T-helper 9 cell (primary cell): ENCODE data around the gene SIPA1L3.

Experiments
- DNase-seq: peaks from one replicate; pipeline ENCODE4 v3.0.0-alpha.2; 2020

The SIPA1L3 gene

DNA sequence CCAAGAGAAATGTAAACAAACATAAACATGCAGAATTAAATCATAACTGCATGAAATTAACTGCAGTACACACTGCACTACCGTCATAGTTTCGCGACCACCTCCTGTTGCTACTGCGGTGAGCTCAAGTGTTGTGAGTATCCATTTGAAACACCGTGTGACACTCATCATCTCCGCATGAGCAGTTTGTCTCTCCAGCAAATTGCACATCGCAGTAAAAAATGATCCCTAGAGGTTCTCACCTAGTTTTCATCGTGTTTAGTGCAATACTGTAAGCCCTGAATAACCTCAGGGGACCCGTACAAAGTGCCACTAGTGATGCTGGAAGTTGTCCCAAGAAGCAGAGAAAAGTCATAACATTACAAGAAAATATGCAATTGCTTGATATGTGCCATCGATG, 169.3 kb downstream of the SIPA1L3 start:
- DNase-seq: no peak

GRCh38 chr19:38078302-38078930, 171.4 kb downstream of the SIPA1L3 start:
- no peak for DNase-seq

GRCh38 chr19:38079926-38080380, 172.9 kb downstream of the SIPA1L3 start:
- no peak for DNase-seq

DNA sequence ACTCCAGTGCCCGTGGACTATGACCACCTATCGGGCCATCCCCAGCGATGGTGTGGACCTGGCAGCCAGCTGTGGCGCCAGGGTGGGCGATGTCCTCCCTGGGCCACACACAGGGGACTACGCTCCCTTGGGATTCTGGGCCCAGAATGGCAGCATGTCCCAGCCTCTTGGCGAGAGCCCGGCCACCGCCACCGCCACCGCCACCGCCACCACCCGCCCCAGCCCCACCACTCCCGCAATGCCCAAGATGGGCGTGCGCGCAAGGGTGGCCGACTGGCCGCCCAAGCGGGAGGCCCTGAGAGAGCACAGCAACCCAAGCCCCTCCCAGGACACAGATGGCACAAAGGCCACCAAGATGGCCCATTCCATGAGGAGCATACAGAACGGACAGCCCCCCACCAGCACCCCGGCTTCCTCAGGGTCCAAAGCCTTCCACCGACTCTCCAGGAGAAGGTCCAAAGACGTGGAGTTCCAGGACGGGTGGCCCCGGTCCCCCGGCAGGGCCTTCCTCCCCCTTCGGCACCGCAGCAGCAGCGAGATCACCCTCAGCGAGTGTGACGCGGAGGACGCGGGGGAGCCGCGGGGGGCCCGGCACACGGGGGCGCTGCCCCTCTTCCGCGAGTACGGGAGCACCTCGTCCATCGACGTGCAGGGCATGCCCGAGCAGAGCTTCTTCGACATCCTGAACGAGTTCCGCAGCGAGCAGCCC, 174.7 kb downstream of the SIPA1L3 start:
- no peak for DNase-seq

- no peak for DNase-seq
Measured at GRCh38 chr19:38082256-38083118, 175.5 kb downstream of the SIPA1L3 start.

GRCh38 chr19:38084196-38084595, 177.2 kb downstream of the SIPA1L3 start:
- no peak for DNase-seq

GRCh38 chr19:38089440-38089839, 182.4 kb downstream of the SIPA1L3 start:
- no peak for DNase-seq

GRCh38 chr19:38093154-38093553, 186.1 kb downstream of the SIPA1L3 start:
- DNase-seq: no peak

DNA sequence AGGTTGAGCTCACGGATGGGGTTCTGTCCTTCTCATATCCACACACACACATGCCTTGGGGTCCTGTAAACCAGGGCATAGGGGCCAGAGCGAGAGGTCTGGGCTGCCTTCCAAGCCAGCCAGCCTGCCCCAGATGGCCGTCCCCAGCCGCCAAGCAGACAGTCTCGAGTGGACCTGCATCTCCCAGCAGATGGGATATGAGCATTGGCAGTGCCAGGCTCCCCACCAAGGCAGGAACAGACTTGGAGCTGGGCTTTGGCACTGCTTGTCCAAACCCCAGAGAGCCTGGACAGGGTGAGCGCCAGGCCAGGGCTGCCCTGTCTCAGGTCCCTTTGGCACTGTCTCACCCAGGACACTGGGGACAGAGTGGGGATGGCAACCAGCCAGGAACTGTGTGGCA, 186.6 kb downstream of the SIPA1L3 start:
- DNase-seq: no peak

DNA sequence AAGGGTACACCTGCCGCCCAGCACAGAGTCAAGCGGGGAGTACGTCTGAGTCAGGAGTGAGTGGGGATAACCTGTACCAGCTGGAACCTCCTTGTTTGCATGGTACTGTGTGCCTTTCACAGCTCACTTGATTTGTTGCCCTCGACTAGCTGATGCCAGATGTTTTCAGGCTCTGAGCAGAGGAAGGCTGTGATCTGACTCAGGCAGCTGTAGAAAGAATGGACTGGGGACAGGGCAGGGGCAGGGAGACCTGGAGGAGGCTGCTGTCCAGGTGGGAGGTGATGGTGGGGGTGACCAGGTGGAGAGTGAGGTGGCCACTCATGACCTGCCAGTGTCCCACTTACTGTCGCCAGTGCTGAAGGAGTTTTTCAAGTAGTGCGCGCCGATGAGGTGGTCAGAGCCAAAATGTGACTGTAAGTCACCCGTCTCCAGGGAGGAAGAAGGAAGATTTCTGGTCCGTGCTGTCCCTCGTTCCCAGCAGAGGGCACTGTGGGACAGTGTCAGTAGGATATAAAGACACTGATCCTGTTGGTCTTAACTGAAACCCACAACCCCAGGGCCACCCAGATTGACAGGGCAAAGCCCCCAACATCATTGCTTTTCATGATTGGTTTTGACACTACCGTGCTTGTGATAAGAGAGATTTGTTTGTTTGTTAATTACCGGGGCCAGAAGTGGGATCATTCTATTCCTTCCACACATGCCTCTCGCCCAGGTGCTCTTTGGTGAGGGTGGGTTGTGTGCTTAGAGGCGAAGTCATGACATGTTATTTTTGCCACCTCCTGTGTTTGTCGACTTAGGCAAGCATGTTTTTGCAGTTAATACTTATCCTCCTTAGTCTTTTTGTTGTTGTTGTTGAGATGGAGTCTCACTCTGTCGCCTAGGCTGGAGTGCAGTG, 188.7 kb downstream of the SIPA1L3 start:
- peak; percentile 26 for DNase-seq

- no peak for DNase-seq
Measured at GRCh38 chr19:38099966-38100365, 193.0 kb downstream of the SIPA1L3 start.

DNA sequence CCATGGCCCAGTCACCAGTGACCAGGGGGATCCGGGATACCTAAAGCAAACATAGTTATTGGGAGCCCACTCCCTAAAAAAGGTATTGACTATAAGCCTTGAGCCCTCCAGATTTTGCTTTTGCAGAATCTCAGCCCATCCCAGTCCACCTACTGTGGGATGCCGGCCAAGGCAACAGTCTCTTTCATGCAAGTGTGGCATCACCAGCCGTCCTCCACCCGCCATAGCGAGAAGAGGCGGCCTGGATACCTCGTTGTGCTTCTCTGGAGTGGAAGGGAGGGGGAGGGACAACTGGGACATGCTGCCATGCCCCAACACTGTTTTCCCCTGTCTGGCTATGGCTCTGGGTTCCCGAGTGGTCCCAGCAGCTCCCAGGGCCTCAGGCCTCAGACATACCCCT, 193.6 kb downstream of the SIPA1L3 start:
- no peak for DNase-seq

DNA sequence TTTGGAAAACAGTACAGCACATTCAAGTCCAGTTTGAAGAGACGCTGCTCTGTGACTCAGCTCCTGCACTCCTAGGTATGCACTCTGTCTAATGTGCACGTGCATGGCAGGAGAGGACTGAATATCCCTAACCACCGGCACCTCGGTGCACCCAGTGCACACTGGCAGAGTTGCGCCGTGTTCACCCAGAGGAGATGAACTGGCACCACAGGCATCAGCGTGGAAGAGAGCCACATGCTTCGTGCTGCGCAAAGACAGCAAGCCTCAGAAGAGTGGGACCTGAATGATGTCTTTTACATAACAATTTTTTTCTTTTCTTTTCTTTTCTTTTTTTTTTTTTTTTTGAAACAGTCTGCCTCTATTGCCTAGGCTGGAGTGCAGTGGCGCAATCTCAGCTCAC, 194.7 kb downstream of the SIPA1L3 start:
- DNase-seq: no peak

GRCh38 chr19:38105574-38105973, 198.6 kb downstream of the SIPA1L3 start:
- no peak for DNase-seq

- no peak for DNase-seq
Measured at GRCh38 chr19:38107129-38107528, 200.1 kb downstream of the SIPA1L3 start.

GRCh38 chr19:38111898-38112297, 204.9 kb downstream of the SIPA1L3 start:
- no peak for DNase-seq

DNA sequence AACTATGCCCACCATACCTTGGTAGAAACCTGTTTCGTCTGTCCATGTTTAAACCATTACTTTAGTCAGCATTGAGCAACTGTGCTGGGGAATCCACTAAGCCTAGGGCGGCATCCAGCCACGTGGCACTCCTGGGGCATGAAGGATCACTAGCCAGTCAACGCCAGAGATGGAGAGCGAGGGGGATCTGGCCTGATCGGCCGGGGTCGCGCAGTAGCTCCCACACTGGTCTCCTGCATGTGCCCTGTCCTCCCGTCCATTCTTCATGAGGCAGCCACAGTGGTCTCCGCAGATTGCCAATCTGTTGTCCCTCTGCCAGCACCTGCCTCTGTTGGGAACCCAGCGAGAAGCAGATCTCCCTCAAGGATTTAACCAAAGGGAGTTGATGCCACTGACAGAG, 207.6 kb downstream of the SIPA1L3 start:
- no peak for DNase-seq

DNA sequence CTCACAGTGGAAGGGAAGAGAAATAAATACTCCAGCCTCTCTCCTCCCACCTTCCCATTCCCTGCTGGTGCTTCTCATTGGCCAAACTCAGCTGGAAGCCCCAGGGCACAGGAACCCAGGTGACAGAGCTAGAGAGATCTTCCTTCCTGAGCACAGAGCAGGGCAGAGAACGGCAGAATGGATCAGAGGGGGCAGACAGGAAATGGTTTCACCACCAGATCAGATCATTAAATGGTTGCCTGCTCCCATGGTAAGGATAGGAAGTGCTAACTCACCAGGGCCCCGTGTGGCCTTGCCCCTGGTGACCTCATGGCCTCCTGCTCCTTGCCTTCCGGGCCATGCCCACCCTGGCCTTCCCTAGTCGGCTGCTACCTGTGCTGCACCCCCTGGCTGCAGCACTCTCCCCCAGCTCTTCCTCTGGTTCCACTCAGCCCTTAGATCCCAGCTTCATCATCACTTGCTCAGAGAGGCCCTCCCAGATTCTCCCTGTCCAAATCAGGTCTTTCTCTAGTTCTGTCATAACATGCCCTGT, 208.3 kb downstream of the SIPA1L3 start:
- DNase-seq: no peak

DNA sequence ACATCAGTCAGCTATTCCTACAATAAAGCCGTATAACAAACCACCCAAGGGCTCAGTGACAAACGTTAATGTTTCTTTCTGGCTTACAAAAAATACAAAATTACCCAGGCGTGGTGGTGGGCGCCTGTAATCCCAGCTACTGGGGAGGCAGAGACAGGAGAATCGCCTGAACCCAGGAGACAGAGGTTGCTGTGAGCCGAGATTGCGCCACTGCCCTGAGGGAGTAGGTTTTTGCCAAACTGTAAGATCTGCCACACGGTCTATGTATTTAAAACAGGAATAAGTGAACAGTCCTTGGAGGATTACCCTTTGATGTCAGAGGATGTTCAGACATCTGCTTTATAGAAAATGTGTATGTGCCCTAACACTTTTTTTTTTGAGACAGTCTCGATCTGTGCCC, 211.2 kb downstream of the SIPA1L3 start:
- DNase-seq: no peak

DNA sequence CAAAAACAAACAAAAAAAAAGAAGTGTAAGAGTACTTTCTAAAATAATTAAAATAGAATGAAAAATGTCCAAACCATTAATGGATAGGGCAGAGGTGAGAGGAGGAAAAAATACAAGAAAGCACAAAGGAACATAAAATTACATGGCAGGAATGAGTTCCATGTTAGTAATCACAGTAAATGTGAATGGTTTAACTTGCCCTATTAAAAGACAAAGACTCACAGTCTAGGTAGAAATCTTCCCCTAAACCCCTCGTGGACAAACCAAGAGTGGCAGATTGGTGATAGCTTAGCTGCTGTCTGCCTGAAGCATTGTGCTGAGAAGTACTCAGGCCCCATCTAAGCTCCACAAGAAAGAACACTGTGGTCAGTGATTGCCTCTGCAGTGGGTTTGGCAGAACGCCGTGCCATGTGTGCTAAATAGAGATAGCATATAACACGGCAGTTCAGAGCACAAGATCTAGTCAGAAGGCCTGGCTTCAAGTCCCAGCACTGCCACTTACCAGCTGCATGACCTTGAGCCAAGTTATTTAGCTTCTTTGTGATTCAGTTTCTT, 213.5 kb downstream of the SIPA1L3 start:
- no peak for DNase-seq

GRCh38 chr19:38122402-38123093, 215.5 kb downstream of the SIPA1L3 start:
- DNase-seq: no peak
